PC-9 (cell line): ENCODE measurements around the gene KCNN1.

Experiments used
- CTCF ChIP-seq: fragments of 200-600 bp; sonication (generic); conservative IDR thresholded peaks from 2 replicates; pipeline ENCODE4 v1.6.1; 2017; ENCODE audit warnings: mixed run types, antibody characterized with exemption, mild to moderate bottlenecking, moderate library complexity
- EZH2 ChIP-seq: fragments of 200-600 bp; sonication (generic); IDR thresholded peaks from 2 replicates; pipeline ENCODE4 v1.8.0; 2017; ENCODE audit warnings: antibody characterized with exemption, low read depth

- TF ChIP-seq CTCF (peak; percentile 68), EZH2 (no peak)
These were observed 31.3 kb downstream of the KCNN1 start for GRCh38 chr19:17997969-17998826.
